ENCODE data around the gene PNKD.

GRCh38 chr2:218238887-218239286 is 31.4 kb upstream of the PNKD start:
- TF ChIP-seq CTCF (IDR thresholded peaks at IDR 0.05) (no peak), POLR2A (IDR thresholded peaks at IDR 0.05) (no peak)

Measured in heart left ventricle (tissue), 13 donors.